GM21526 (cell line): ENCODE data around the gene SOX8.
"Not testable (repeated sequence)": the region's sequence is repeated elsewhere in the genome, so short reads cannot be mapped to it uniquely, and the experiment has no call there.

ENCODE experiments used
- ATAC-seq: cut with Tn5 transposase; IDR thresholded peaks from one replicate; pipeline ENCODE4 v1.9.1; 2021; ENCODE audit warnings: moderate library complexity; ENCODE audit not compliant: unreplicated experiment, low FRiP score

SOX8 gene

DNA sequence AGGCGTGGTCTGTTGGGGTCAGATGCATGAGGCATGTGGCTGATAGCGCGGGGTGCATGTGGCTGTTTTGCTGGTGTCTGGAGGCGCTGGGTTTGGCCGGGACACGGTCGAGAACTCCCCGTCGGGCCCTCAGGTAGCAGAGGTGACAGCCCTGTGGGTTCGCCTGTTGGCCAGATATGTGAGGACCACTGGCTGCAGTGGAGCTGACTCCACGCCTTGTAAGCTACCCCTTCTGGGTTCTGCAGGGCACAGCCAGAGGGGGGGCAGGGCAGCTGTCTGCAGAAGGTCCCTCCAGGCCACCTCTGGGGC lies 38.5 kb downstream of the SOX8 start:
- no peak for ATAC-seq

DNA sequence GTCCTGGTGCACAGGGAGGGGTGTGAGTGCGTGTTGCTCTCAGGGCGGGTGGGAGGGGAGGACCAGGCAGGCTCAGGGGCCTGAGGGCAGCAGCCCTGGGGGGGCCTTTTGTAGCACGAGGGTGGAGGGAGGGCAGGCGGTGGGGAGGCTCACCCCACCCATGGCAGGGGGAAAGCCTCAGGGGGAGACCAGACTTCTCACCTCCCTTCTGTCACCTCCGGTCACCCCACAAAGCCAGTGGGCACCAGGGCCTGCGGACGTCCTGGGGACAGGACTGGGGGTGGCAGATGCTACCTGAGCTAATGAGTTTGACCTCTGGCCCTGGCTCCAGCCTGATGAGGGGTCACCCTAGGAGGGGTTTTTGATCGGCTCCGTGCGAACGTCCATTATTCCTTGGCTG lies 39.0 kb downstream of the SOX8 start:
- no peak for ATAC-seq

- no peak for ATAC-seq
Measured at GRCh38 chr16:1021553-1022160, 40.1 kb downstream of the SOX8 start.

GRCh38 chr16:1022466-1022865 lies 40.9 kb downstream of the SOX8 start:
- ATAC-seq = no peak

DNA sequence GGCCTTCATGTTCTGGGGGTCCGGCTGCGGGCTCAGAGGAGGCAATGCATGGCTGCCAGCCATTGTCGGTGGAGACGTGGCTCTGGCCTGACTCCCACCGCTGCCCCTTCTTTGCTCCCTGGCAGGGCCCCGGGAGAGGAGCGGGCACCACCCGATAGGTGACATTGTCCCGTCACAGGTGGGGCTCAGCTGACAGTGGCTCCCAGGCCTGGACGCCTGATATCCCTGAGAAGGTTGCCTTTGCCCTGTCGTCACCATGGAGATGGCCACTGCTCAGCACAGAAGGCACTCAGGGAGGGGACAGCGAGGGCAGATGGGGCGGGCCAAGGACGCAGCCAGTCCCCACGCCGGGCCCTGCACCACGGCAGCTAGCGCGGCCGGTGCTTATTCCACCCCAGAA lies 42.6 kb downstream of the SOX8 start:
- no peak for ATAC-seq

DNA sequence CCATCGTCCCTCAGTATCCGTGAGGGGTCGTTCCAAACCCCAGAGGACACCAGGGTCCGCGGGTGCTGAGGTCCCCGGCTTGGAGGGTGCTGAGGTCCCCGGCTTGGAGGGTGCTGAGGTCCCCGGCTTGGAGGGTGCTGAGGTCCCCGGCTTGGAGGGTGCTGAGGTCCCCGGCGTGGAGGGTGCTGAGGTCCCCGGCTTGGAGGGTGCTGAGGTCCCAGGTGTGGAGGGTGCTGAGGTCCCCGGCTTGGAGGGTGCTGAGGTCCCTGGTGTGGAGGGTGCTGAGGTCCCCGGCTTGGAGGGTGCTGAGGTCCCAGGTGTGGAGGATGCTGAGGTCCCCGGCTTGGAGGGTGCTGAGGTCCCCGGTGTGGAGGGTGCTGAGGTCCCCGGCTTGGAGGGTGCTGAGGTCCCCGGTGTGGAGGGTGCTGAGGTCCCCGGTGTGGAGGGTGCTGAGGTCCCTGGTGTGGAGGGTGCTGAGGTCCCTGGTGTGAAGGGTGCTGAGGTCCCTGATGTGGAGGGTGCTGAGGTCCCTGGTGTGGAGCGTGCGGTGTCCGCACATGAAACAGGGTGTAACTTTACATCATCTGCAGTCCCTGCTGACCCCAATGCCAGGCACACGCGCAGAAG lies 43.7 kb downstream of the SOX8 start:
- not testable (repeated sequence) for ATAC-seq

GRCh38 chr16:1026057-1026783 lies 44.6 kb downstream of the SOX8 start:
- no peak for ATAC-seq

DNA sequence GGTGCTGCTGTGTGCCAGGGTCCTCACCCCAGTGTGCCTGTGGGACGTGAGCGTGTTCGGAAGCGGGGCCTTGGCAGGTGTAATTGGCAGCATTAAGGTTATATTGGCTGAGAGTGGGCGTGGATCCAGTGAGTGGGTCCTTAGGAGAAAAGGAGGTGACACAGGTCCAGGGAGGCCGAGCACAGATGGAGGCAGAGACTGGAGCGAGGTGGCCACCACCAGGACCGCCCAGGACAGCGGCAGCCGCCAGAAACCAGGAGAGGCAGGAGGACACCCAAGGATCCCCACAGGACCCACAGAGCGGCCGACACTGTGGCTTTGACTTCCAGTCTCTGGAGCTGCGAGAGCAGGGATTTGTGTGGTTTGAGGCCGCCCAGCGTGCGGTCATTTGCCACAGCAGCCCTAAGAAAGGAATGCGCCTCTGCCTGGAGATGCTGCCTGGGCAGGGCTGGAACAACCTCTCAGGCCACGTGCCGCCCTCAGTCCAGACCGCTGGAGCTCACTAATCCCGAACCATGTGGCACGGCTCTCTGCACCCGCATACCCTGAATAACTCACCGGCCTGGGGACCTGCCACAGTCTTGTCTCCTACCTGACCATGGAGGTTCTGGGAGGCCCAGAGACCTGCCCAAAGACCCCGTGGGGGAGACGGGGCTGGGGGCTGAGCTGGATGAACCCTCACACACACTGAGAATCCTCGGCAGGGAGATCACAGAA lies 45.4 kb downstream of the SOX8 start:
- no peak for ATAC-seq

DNA sequence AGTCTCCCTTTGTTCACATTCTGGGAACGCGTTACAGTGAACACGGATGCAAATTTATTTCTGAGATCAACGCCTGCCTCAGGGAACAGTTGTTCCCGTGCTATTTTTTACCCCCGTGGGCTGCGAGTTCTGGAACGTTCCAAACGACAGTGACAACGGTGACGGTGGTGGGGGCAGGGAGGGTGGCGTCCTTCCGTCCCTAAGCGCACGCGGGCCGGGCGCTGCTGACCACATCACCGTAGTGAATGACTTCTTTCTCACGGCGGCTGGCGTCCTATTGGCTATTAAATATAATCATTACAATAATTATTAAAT lies 45.9 kb downstream of the SOX8 start:
- ATAC-seq = no peak

- no peak for ATAC-seq
Measured at GRCh38 chr16:1028056-1028455, 46.5 kb downstream of the SOX8 start.

DNA sequence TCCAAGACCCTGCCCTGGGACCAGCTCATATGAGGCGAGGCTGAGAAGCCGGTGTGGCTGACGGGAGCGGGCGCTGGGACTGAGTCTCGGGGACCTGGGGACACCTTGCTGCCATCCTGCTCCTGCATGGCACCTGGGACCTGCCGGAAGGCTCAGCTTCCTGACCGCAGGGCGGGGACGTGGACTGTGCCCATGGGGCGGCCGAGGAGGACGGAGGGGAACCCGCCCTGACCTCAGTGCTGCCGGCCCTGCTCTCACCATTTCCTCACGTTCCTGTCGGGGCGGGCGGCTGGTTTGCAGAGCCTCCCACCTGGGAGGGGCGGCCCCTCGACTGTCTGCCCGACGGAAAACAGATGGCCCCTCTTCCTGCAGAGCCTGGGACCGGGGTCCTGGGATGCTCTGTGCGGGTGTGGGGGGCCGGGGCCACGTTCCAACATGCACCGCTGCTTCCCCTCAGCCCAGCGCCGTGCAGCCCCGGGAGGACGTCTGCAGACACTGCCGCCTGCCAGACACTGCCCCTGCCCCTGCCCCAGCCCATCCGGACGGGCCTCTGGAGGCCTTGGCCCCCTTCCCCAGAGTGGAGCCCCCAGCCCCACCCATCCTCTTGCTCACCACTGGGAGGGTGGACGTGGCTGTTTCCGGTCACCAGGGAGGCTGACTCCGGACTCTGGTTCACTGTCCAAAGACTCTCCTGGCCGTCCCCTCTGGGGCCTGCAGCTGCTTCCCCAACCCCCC lies 47.1 kb downstream of the SOX8 start:
- no peak for ATAC-seq

- no peak for ATAC-seq
Measured at GRCh38 chr16:1029259-1029545, 47.6 kb downstream of the SOX8 start.

GRCh38 chr16:1030473-1030901 lies 48.9 kb downstream of the SOX8 start:
- ATAC-seq = no peak

- no peak for ATAC-seq
Measured at GRCh38 chr16:1031666-1032065, 50.1 kb downstream of the SOX8 start.

DNA sequence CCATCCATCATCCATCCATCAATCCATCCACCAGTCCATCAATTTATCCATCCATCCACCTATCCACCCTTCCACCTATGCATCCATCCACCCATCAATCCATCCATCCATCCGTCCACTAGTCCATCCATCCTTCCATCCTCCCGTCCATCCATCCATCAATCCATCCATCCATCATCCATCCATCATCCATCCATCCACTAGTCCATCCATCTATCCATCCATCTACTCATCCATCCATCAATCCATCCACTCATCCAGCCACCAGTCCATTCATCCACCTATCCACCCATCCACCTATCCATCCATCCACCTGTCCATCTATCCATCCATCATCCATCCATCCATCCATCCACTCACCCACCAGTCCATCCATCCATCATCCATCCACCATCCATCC lies 51.0 kb downstream of the SOX8 start:
- no peak for ATAC-seq

DNA sequence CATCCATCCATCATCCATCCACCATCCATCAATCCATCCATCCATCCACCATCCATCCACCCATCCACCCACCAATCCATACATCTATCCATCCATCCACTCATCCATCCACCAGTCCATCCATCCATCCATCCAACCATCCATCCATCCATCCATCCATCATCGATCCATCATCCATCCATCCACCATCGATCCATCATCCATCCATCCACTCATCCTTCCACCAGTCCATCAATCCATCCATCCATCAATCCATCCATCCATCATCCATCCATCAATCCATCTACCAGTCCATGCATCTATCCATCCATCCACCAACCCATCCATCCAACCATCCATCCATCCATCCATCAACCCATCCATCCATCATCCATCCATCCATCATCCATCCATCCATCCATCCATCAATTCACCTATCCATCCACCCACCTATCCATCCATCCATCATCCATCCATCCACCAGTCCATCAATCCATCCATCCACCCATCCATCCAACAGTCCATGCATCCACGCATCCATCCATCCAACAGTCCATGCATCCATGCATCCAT lies 51.6 kb downstream of the SOX8 start:
- ATAC-seq = no peak

GRCh38 chr16:1034230-1035065 lies 52.9 kb downstream of the SOX8 start:
- no peak for ATAC-seq

DNA sequence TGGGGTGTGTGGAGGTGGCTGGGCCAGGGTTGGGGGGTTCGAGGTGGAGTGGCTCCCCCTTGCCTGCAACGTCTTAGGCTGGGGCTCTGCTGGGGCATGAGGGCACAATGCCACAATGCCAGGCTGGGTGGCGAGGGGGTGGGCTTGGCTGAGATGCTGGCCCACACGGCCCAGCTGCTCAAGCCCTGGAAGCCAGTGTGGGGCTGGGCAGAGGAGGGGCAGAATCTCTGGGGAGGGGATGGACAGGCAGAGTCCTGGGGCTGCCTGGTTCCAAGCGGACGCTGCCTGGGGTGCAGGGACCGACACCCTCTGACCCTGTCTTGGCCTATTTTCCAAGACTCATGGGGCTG lies 53.5 kb downstream of the SOX8 start:
- ATAC-seq = no peak

GRCh38 chr16:1036166-1036565 lies 54.6 kb downstream of the SOX8 start:
- no peak for ATAC-seq
